ENCODE data around the gene DKC1. TPM values are rescaled to one million over a fixed set of nuclear protein-coding genes. Genes with fewer than 3 reads are reported as not detected.

Gene DKC1
- total RNA-seq, 1 experiment from 2014 or later, result 107 TPM

DNA sequence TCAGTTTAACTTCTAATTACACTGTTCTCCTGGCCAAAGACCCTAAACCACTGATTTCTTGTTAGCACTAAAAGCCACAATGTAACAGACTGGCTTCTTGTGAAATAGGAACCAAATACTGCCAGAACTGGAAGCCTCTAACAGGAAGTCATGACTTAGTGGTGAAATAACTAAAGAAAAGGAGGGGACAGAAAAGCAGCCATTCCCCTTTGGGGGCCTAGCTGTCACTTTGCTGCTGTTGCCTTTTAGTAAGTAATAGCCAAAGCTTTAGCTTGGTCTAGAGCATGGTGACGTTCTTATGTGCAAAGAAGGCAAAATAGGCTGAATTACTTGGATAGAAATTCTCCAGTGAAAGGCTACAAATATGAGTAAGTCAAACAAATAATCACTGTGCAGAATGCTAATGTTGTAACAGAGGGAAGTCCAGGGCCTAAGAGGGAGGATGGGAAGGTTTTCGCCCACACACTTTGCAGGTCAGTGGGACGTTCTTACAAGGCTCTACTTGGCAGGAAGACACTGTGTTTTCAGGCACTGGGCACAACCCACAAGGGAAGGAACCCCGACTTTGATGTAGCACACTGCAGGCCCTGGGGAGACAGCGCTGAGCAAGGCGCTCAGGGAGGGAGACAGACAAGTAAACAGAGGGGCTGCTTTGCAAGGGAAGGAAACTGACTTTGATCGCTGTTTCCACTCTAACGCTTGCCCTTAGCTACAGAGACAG is 28.4 kb upstream of the DKC1 start:
- POLR2A ChIA-PET, result no interaction called here
- Histone ChIP-seq H3K4me3 (ENCODE audit: low read depth, low read length) (no peak overlapping the region), H3K4me1 (no peaks in the 10 kb centered on the region), H3K27me3 (replicated peaks; ENCODE audit: control insufficient read depth, insufficient read depth, low read length) (no peaks in the 10 kb centered on the region; the same call in 1 of the 2 replicates), H3K36me3 (ENCODE audit: control insufficient read depth, insufficient read depth, low read length) (no peaks in the 10 kb centered on the region), H3K9me3 (no peaks in the 10 kb centered on the region)
- H3K36me3 Mint-ChIP-seq (ENCODE audit: insufficient read depth, unreplicated experiment), result no peaks in the 10 kb centered on the region
- no peaks in the 10 kb centered on the region for H3K9me3 Mint-ChIP-seq (ENCODE audit: unreplicated experiment)
- H3K4me1 Mint-ChIP-seq (ENCODE audit: low read depth, unreplicated experiment), result no peaks in the 10 kb centered on the region
- no TSS peak for BruUV-seq (replicated peaks)
- no peak for DNase-seq
- CTCF ChIA-PET, result no interaction called here
- peaks cover 14% of the 10 kb centered on the region for H3K27me3 Mint-ChIP-seq (ENCODE audit: insufficient read depth, unreplicated experiment)
- intact Hi-C loops (cut with micrococcal nuclease; ENCODE audit: unreplicated experiment), result no loop called here
- no peak overlapping the region for H3K27ac Mint-ChIP-seq (ENCODE audit: unreplicated experiment)
- no peak overlapping the region for H3K4me3 Mint-ChIP-seq (ENCODE audit: unreplicated experiment)
- TF ChIP-seq, protein P1, sequence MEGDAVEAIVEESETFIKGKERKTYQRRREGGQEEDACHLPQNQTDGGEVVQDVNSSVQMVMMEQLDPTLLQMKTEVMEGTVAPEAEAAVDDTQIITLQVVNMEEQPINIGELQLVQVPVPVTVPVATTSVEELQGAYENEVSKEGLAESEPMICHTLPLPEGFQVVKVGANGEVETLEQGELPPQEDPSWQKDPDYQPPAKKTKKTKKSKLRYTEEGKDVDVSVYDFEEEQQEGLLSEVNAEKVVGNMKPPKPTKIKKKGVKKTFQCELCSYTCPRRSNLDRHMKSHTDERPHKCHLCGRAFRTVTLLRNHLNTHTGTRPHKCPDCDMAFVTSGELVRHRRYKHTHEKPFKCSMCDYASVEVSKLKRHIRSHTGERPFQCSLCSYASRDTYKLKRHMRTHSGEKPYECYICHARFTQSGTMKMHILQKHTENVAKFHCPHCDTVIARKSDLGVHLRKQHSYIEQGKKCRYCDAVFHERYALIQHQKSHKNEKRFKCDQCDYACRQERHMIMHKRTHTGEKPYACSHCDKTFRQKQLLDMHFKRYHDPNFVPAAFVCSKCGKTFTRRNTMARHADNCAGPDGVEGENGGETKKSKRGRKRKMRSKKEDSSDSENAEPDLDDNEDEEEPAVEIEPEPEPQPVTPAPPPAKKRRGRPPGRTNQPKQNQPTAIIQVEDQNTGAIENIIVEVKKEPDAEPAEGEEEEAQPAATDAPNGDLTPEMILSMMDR (IDR thresholded peaks at IDR 0.05; ENCODE audit: insufficient read depth in 1 of 2, low read depth in 1 of 2, low read length in 1 of 2, severe bottlenecking in 1 of 2, unreplicated experiment in 1 of 2), result no peak

DNA sequence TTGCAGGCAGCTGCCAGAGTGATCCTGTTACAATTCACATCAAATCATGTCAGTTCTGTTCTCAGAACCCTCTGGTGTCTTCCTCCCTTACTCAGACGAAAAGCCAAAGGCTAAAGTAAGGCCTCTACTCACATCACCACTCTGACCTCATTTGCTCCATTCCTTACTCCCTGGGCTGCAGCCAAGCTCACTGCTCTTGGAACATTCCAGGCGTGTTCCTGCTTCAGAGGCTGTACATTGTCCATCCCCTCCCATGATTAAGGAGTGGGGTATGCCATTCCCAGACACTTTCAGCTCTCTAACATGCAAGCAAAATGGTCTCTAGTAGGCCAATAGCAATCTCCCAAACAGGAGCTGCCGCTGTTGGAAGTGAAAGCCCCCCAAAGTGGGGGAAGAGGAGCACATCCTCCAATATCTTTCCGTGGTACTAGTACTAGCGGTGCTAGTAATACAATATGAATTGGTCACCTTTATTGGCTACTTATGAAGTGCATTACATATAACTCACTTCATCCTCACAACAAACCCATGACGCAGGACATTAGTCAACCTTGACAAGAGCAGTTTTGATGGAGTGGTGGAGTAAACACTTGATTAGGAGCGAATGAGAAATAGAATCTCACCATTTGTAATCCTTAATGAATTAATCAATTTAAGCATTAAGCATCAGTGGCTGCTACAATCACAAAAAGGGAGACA is 26.8 kb upstream of the DKC1 start:
- no TSS peak for BruUV-seq (replicated peaks)
- no peaks in the 10 kb centered on the region for H3K36me3 Mint-ChIP-seq (ENCODE audit: insufficient read depth, unreplicated experiment)
- intact Hi-C loops (cut with micrococcal nuclease; ENCODE audit: unreplicated experiment), result no loop called here

DNA sequence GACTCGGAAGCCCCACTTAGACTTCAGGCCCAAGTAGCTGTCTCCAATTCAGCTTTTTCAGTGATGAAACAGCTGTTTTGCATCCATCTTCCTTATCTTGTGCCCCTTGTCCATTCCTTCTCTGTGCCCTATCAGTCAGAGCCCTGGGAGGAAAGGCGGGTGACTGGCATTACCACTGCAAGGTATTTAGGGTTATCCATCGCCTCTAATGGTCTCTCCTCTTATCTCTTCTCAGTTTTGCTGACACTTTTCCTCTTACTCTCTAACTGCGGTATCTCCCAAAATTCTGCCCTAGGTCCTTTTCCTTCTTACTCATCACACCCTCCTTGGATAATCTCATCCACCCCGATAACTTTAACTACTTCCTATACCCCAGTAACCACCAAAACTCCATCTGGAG is 25.5 kb upstream of the DKC1 start:
- Histone ChIP-seq H3K36me3 (ENCODE audit: control insufficient read depth, insufficient read depth, low read length) (no peaks in the 10 kb centered on the region), H3K4me3 (ENCODE audit: low read depth, low read length) (no peak overlapping the region), H3K27me3 (replicated peaks; ENCODE audit: control insufficient read depth, insufficient read depth, low read length) (no peaks in the 10 kb centered on the region; the same call in 1 of the 2 replicates), H3K4me1 (no peaks in the 10 kb centered on the region), H3K9me3 (no peaks in the 10 kb centered on the region)
- no peaks in the 10 kb centered on the region for H3K36me3 Mint-ChIP-seq (ENCODE audit: insufficient read depth, unreplicated experiment)
- no peaks in the 10 kb centered on the region for H3K9me3 Mint-ChIP-seq (ENCODE audit: unreplicated experiment)
- CTCF ChIA-PET, result no interaction called here
- POLR2A ChIA-PET, result no interaction called here
- H3K4me1 Mint-ChIP-seq (ENCODE audit: low read depth, unreplicated experiment), result no peaks in the 10 kb centered on the region
- no peak overlapping the region for H3K27ac Mint-ChIP-seq (ENCODE audit: unreplicated experiment)
- intact Hi-C loops (cut with micrococcal nuclease; ENCODE audit: unreplicated experiment), result no loop called here
- DNase-seq, result no peak
- H3K27me3 Mint-ChIP-seq (ENCODE audit: insufficient read depth, unreplicated experiment), result peaks cover 11% of the 10 kb centered on the region
- no TSS peak for BruUV-seq (replicated peaks)
- no peak overlapping the region for H3K4me3 Mint-ChIP-seq (ENCODE audit: unreplicated experiment)
- TF ChIP-seq, protein P1 (IDR thresholded peaks at IDR 0.05; ENCODE audit: insufficient read depth in 1 of 2, low read depth in 1 of 2, low read length in 1 of 2, severe bottlenecking in 1 of 2, unreplicated experiment in 1 of 2), result no peak

More for the DNA sequence above, 26.8 kb upstream of the DKC1 start:
- Histone ChIP-seq H3K36me3 (ENCODE audit: control insufficient read depth, insufficient read depth, low read length) (no peaks in the 10 kb centered on the region), H3K4me1 (no peaks in the 10 kb centered on the region), H3K9me3 (no peaks in the 10 kb centered on the region), H3K27me3 (replicated peaks; ENCODE audit: control insufficient read depth, insufficient read depth, low read length) (no peaks in the 10 kb centered on the region; the same call in 1 of the 2 replicates), H3K4me3 (ENCODE audit: low read depth, low read length) (no peak overlapping the region)
- Mint-ChIP-seq H3K4me3 (ENCODE audit: unreplicated experiment) (no peak overlapping the region), H3K27ac (ENCODE audit: unreplicated experiment) (no peak overlapping the region), H3K4me1 (ENCODE audit: low read depth, unreplicated experiment) (no peaks in the 10 kb centered on the region), H3K27me3 (ENCODE audit: insufficient read depth, unreplicated experiment) (peaks cover 14% of the 10 kb centered on the region), H3K9me3 (ENCODE audit: unreplicated experiment) (no peaks in the 10 kb centered on the region)
- ChIA-PET CTCF (no interaction called here), POLR2A (no interaction called here)
- DNase-seq, result no peak
- TF ChIP-seq, protein P1 (IDR thresholded peaks at IDR 0.05; ENCODE audit: insufficient read depth in 1 of 2, low read depth in 1 of 2, low read length in 1 of 2, severe bottlenecking in 1 of 2, unreplicated experiment in 1 of 2), result no peak

Data from Caco-2 (cell line).